Activated effector memory CD4-positive, alpha-beta T cell treated with anti-CD3 and anti-CD28 coated beads, Interleukin-2, amount 50 U/mL, for 16 hours (primary cell): ENCODE results near the gene MAB21L4.
"Not testable (repeated sequence)": the region's sequence is repeated elsewhere in the genome, so short reads cannot be mapped to it uniquely, and the experiment has no call there.

Experiments used
- DNase-seq: peaks from one replicate; pipeline ENCODE4 v3.0.0-alpha.2; 2020

MAB21L4 gene

GRCh38 chr2:240857039-240858008 lies 38.6 kb downstream of the MAB21L4 start:
- DNase-seq: no peak

GRCh38 chr2:240856151-240856980 lies 39.6 kb downstream of the MAB21L4 start:
- DNase-seq: no peak

GRCh38 chr2:240855670-240856069 lies 40.3 kb downstream of the MAB21L4 start:
- DNase-seq: no peak

- no peak for DNase-seq
These were observed 43.2 kb downstream of the MAB21L4 start for GRCh38 chr2:240852671-240853314.

GRCh38 chr2:240851078-240851991 lies 44.6 kb downstream of the MAB21L4 start:
- DNase-seq: peak; percentile 94

- DNase-seq: no peak
These were observed 45.2 kb downstream of the MAB21L4 start for GRCh38 chr2:240850756-240851077.

GRCh38 chr2:240850026-240850425 lies 45.9 kb downstream of the MAB21L4 start:
- DNase-seq: no peak

GRCh38 chr2:240848900-240849680 lies 46.9 kb downstream of the MAB21L4 start:
- no peak for DNase-seq

GRCh38 chr2:240847817-240848216 lies 48.1 kb downstream of the MAB21L4 start:
- DNase-seq: no peak

- DNase-seq: no peak
These were observed 48.9 kb downstream of the MAB21L4 start for GRCh38 chr2:240846873-240847595.

- not testable (repeated sequence) for DNase-seq
These were observed 49.6 kb downstream of the MAB21L4 start for GRCh38 chr2:240846309-240846708.

GRCh38 chr2:240840435-240841060 lies 55.4 kb downstream of the MAB21L4 start:
- DNase-seq: no peak

- DNase-seq: peak; percentile 55
These were observed 56.5 kb downstream of the MAB21L4 start for GRCh38 chr2:240839152-240840143.

GRCh38 chr2:240837621-240838020 lies 58.3 kb downstream of the MAB21L4 start:
- no peak for DNase-seq

GRCh38 chr2:240836781-240837467 lies 59.0 kb downstream of the MAB21L4 start:
- peak; percentile 51 for DNase-seq
